Endothelial cell (in vitro differentiated cells): Measurements from ENCODE around the gene SDK2. TPM values are rescaled to one million over a fixed set of nuclear protein-coding genes. Genes with fewer than 3 reads are reported as not detected.

Source experiments
- DNase-seq: peaks from one replicate; pipeline ENCODE4 v3.0.0; 2021; ENCODE audit warnings: low spot score
- H3K27ac Mint-ChIP-seq: one replicate; pipeline ENCODE4 v1.8.0; 2021; ENCODE audit warnings: mixed read lengths, inconsistent platforms; ENCODE audit not compliant: unreplicated experiment
- H3K27me3 Mint-ChIP-seq: one replicate; pipeline ENCODE4 v1.8.0; 2021; ENCODE audit warnings: mild to moderate bottlenecking, moderate library complexity, mixed read lengths, inconsistent platforms; ENCODE audit not compliant: unreplicated experiment
- H3K36me3 Mint-ChIP-seq: one replicate; pipeline ENCODE4 v1.8.0; 2021; ENCODE audit warnings: mild to moderate bottlenecking, low read depth, mixed read lengths, inconsistent platforms; ENCODE audit not compliant: unreplicated experiment
- H3K4me1 Mint-ChIP-seq: one replicate; pipeline ENCODE4 v1.8.0; 2021; ENCODE audit warnings: mild to moderate bottlenecking, mixed read lengths, inconsistent platforms; ENCODE audit not compliant: unreplicated experiment
- H3K4me3 Mint-ChIP-seq: one replicate; pipeline ENCODE4 v1.8.0; 2021; ENCODE audit warnings: mild to moderate bottlenecking, mixed read lengths, inconsistent platforms; ENCODE audit not compliant: unreplicated experiment
- H3K9me3 Mint-ChIP-seq: one replicate; pipeline ENCODE4 v1.8.0; 2021; ENCODE audit warnings: mixed read lengths, inconsistent platforms; ENCODE audit not compliant: unreplicated experiment
- CTCF ChIP-seq: fragments of 200-600 bp; sonication (generic); IDR thresholded peaks from one replicate; pipeline ENCODE4 v1.5.0; 2021; ENCODE audit warnings: antibody characterized with exemption; ENCODE audit not compliant: unreplicated experiment
- total RNA-seq: library from RNA; stranded (reverse); fragmentation: NEBNext Ultra II Directional; extraction: Animal tissue kit (Norgen Biotek cat#: 25700); gene quantifications from one replicate; pipeline ENCODE4 v1.2.1, GENCODE V29; 2021; ENCODE audit not compliant: unreplicated experiment

Gene SDK2
- total RNA-seq, 1 donor from 2014 or later: 2.4 TPM

DNA sequence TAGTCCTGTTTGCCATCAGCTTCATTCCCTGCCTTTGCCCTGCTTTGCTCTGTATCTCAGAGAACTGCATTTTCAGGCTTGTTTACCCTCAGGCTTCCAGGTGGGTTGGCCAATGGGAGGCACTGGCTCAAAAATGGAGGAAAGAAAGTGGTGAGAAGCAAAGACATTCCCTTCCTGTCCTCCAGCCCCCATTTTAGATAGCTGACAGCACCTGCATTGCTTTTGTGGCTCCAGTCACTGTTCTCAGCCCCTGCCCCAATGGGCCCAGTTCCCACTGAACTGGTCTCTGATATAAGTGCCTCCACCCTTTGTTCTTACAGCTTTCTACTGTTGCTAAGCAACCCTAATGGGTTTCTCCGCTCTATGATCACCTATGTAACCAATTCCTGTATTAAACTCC is 19.4 kb upstream of the SDK2 start:
- DNase-seq: no peak
- Mint-ChIP-seq H3K4me3 (no peak overlapping the region), H3K27me3 (no peaks in the 10 kb centered on the region), H3K4me1 (peaks cover 6% of the 10 kb centered on the region), H3K9me3 (no peaks in the 10 kb centered on the region), H3K36me3 (no peaks in the 10 kb centered on the region), H3K27ac (no peak overlapping the region)
- no peak for TF ChIP-seq CTCF

- Mint-ChIP-seq H3K4me3 (no peak overlapping the region), H3K4me1 (no peaks in the 10 kb centered on the region), H3K36me3 (no peaks in the 10 kb centered on the region), H3K27me3 (peaks cover 1% of the 10 kb centered on the region), H3K9me3 (no peaks in the 10 kb centered on the region), H3K27ac (no peak overlapping the region)
- TF ChIP-seq CTCF: no peak
- no peak for DNase-seq
Measured at GRCh38 chr17:73660366-73660765, 16.1 kb upstream of the SDK2 start.

GRCh38 chr17:73658821-73659515 is 14.7 kb upstream of the SDK2 start:
- TF ChIP-seq CTCF: no peak
- Mint-ChIP-seq H3K4me1 (no peaks in the 10 kb centered on the region), H3K4me3 (no peak overlapping the region)

DNA sequence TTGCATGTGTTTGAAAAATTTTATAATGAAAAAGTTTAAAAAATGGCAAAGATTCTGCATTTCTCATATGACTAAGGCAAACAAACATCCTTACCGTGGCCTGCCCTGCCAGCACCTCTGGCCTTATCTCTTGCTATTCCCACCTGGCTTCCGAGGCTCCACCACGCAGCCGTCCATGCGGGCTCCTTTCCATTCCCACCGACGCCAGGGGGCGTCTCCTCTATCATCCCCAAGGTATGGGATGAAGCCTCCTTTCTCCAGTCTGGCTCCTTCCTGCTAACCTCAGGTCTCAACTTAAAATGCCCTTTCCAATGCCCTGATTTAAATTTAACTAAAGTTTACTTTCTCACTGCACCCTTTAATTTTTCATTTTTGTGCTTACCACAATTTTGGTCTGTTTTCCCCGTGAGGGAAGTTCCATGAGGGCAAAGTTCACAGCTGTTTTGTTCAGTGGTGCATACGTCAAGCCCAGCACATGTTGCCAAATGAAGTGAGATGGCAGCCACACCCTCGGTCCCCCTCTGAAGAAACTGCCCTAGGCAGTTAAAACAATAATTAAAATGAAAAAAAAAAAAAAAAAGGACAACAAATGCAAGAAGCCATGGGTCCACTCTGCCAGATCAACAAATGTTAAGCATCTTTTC is 13.3 kb upstream of the SDK2 start:
- Mint-ChIP-seq H3K9me3 (no peaks in the 10 kb centered on the region), H3K4me3 (no peak overlapping the region), H3K4me1 (peaks cover 2% of the 10 kb centered on the region), H3K27me3 (peaks cover 1% of the 10 kb centered on the region), H3K36me3 (no peaks in the 10 kb centered on the region), H3K27ac (no peak overlapping the region)
- TF ChIP-seq CTCF: peak; percentile 52
- peak; percentile 77 for DNase-seq

More at GRCh38 chr17:73658821-73659515, 14.7 kb upstream of the SDK2 start:
- H3K9me3 Mint-ChIP-seq: no peaks in the 10 kb centered on the region
- H3K27ac Mint-ChIP-seq: no peak overlapping the region
- no peaks in the 10 kb centered on the region for H3K36me3 Mint-ChIP-seq
- DNase-seq: no peak
- peaks cover 1% of the 10 kb centered on the region for H3K27me3 Mint-ChIP-seq

GRCh38 chr17:73654241-73654640 is 10.0 kb upstream of the SDK2 start:
- Mint-ChIP-seq H3K4me3 (no peak overlapping the region), H3K36me3 (no peaks in the 10 kb centered on the region), H3K4me1 (peaks cover 2% of the 10 kb centered on the region), H3K27me3 (peaks cover 3% of the 10 kb centered on the region), H3K27ac (no peak overlapping the region), H3K9me3 (no peaks in the 10 kb centered on the region)
- no peak for TF ChIP-seq CTCF
- DNase-seq: no peak
